HCT116 (cell line): ENCODE data around the gene ASPHD2. TPM values are rescaled to one million over a fixed set of nuclear protein-coding genes. Genes with fewer than 3 reads are reported as not detected.

Source experiments
- ATAC-seq: fragments of 200-7000 bp; cut with Tn5 transposase; 2 replicates; pipeline ENCODE4 v1.9.1; 2020; ENCODE audit warnings: mild to moderate bottlenecking, moderate library complexity
- BruUV-seq: library from RNA; stranded (reverse); fragments of 400-500 nt; replicated peaks from 2 replicates; lab custom pipeline; 2021; lab: Mats Ljungman, UMichigan
- CTCF ChIA-PET: fragments of 300-600 bp; sonication (Branson Sonifier 250); formaldehyde crosslinking; loops from one replicate; lab custom pipeline; 2021; ENCODE audit warnings: antibody characterized with exemption; lab: Charles Lee
- POLR2A ChIA-PET: fragments of 300-600, 350-600 bp; sonication (Branson Sonifier 250); formaldehyde crosslinking; loops from one replicate; lab custom pipeline; 2021; ENCODE audit warnings: antibody characterized with exemption; lab: Charles Lee
- RAD21 ChIA-PET, 2 experiments: fragments of 300-600 bp; sonication (Branson Sonifier 250); formaldehyde crosslinking; loops; one replicate each; lab custom pipeline; 2023; ENCODE audit warnings: low total read pairs in 2 of 2; ENCODE audit not compliant: uncharacterized antibody in 2 of 2, unreplicated experiment in 2 of 2, low non-redundant PET in 1 of 2; lab: Charles Lee
- DNase-seq: peaks from one replicate; pipeline ENCODE4 v3.0.0-alpha.2; 2010; ENCODE audit warnings: low read depth, low spot score
- H2AFZ ChIP-seq: fragments of 200-600 bp; shearing (Covaris generic), sonication (generic); 2 replicates; pipeline ENCODE4 v1.6.1; 2017; ENCODE audit warnings: low read depth, mixed run types, mixed read lengths, antibody characterized with exemption, low read length; ENCODE audit not compliant: poor library complexity, severe bottlenecking
- H3K27ac ChIP-seq: 2 replicates; pipeline ENCODE4 v1.5.1; 2012; ENCODE audit warnings: low read depth, low read length
- H3K27me3 ChIP-seq: fragments of 200-600 bp; sonication (generic); 2 replicates; pipeline ENCODE4 v1.6.1; 2016; ENCODE audit warnings: mixed run types, low read length, mixed read lengths; ENCODE audit not compliant: insufficient read depth
- H3K36me3 ChIP-seq, 2 experiments: fragments of 200-500 bp in 1 of 2; fragments of 200-600 bp in 1 of 2; sonication (Bioruptor generic) in 1 of 2; sonication (generic) in 1 of 2; 2 replicates each; pipeline versions ENCODE4 v1.5.1 to v1.6.1; 2014 to 2016; ENCODE audit warnings: low read length in 2 of 2, inconsistent platforms in 1 of 2, mixed read lengths in 1 of 2, mixed run types in 1 of 2; ENCODE audit not compliant: insufficient read depth in 2 of 2, control insufficient read depth in 1 of 2
- H3K4me1 ChIP-seq, 2 experiments: fragments of 200-600 bp in 1 of 2; sonication (generic) in 1 of 2; 2 replicates each; pipeline versions ENCODE4 v1.5.1 to v1.6.1; 2012 to 2017; ENCODE audit warnings: low read length in 2 of 2, inconsistent platforms in 1 of 2, mild to moderate bottlenecking in 1 of 2, mixed read lengths in 1 of 2, mixed run types in 1 of 2, moderate library complexity in 1 of 2; ENCODE audit not compliant: insufficient read depth in 2 of 2, control insufficient read depth in 1 of 2
- H3K4me2 ChIP-seq: fragments of 200-600 bp; sonication (generic); 2 replicates; pipeline ENCODE4 v1.6.1; 2017; ENCODE audit warnings: mixed run types, low read length, mixed read lengths
- H3K4me3 ChIP-seq, 2 experiments: fragments of 200-600 bp in 1 of 2; sonication (generic) in 1 of 2; replicated peaks in 1 of 2; 2 replicates each; pipeline ENCODE4 v1.5.1; 2011 to 2016; ENCODE audit warnings: low read length in 2 of 2, control low read depth in 1 of 2, low read depth in 1 of 2, mild to moderate bottlenecking in 1 of 2, mixed read lengths in 1 of 2, mixed run types in 1 of 2
- H3K79me2 ChIP-seq: fragments of 200-600 bp; sonication (generic); 2 replicates; pipeline ENCODE4 v1.6.1; 2017; ENCODE audit warnings: mild to moderate bottlenecking, mixed run types, low read length, moderate library complexity, mixed read lengths; ENCODE audit not compliant: insufficient read depth
- H3K9ac ChIP-seq: fragments of 200-600 bp; sonication (generic); 2 replicates; pipeline ENCODE4 v1.6.1; 2016; ENCODE audit warnings: low read length, mixed read lengths
- H3K9me2 ChIP-seq: fragments of 200-600 bp; sonication (generic), shearing (Covaris generic); 2 replicates; pipeline ENCODE4 v1.6.1; 2017; ENCODE audit warnings: mixed run types, mild to moderate bottlenecking, moderate library complexity; ENCODE audit not compliant: insufficient read depth
- H3K9me3 ChIP-seq, 2 experiments: fragments of 200-500 bp in 1 of 2; fragments of 200-600 bp in 1 of 2; sonication (Bioruptor generic) in 1 of 2; sonication (generic) in 1 of 2; 2 replicates each; pipeline ENCODE4 v1.6.1; 2014 to 2017; ENCODE audit warnings: low read length in 2 of 2, mixed read lengths in 2 of 2, inconsistent platforms in 1 of 2, low read depth in 1 of 2, mild to moderate bottlenecking in 1 of 2, mixed run types in 1 of 2, moderate library complexity in 1 of 2; ENCODE audit not compliant: control insufficient read depth in 1 of 2, insufficient read depth in 1 of 2
- H4K20me1 ChIP-seq: fragments of 200-600 bp; sonication (generic), shearing (Covaris generic); 2 replicates; pipeline ENCODE4 v1.6.1; 2017; ENCODE audit warnings: mixed run types, mild to moderate bottlenecking, moderate library complexity; ENCODE audit not compliant: insufficient read depth
- EGR1 ChIP-seq: IDR thresholded peaks from 2 replicates; pipeline ENCODE4 v1.6.1; 2012; ENCODE audit warnings: low read depth
- ELF1 ChIP-seq: IDR thresholded peaks from 2 replicates; pipeline ENCODE4 v1.6.1; 2012; ENCODE audit warnings: low read depth, borderline replicate concordance
- EZH2 ChIP-seq: fragments of 200-600 bp; sonication (generic); IDR thresholded peaks from 2 replicates; pipeline ENCODE4 v1.6.1; 2017; ENCODE audit warnings: antibody characterized with exemption, mixed run types
- EZH2phosphoT487 ChIP-seq: fragments of 200-600 bp; IDR thresholded peaks from 2 replicates; pipeline ENCODE4 v1.6.1; 2018; ENCODE audit warnings: antibody characterized with exemption, borderline replicate concordance
- FOSL1 ChIP-seq: IDR thresholded peaks from 2 replicates; pipeline ENCODE4 v1.6.1; 2012; ENCODE audit warnings: low read depth
- SIN3A ChIP-seq: IDR thresholded peaks from 2 replicates; pipeline ENCODE4 v1.6.1; 2012; ENCODE audit warnings: low read depth
- SRF ChIP-seq: IDR thresholded peaks from 2 replicates; pipeline ENCODE4 v1.6.1; 2012; ENCODE audit warnings: low read depth
- YY1 ChIP-seq: IDR thresholded peaks from 2 replicates; pipeline ENCODE4 v1.6.1; 2011; ENCODE audit warnings: low read length, low read depth, moderate library complexity, mild to moderate bottlenecking; ENCODE audit not compliant: insufficient replicate concordance; ENCODE audit errors: extremely low read depth
- intact Hi-C: fragments of 100-400 bp; cut with micrococcal nuclease; formaldehyde crosslinking; loops from 2 replicates; pipeline ENCODE4 v1.10.0; 2022
- total RNA-seq: library from RNA; stranded (reverse); gene quantifications from one replicate; pipeline ENCODE4 v1.2.1, GENCODE V29; 2021; ENCODE audit not compliant: unreplicated experiment
- TF ChIP-seq, protein P1 (sequence below), 3 experiments: fragments of 200-600 bp in 1 of 3; sonication (generic) in 1 of 3; IDR thresholded peaks in 2 of 3; conservative IDR thresholded peaks in 1 of 3; 2 replicates each; pipeline ENCODE4 v1.5.1; 2012 to 2017; ENCODE audit warnings: low read depth in 2 of 3, low read length in 2 of 3, antibody characterized with exemption in 1 of 3, borderline replicate concordance in 1 of 3, control low read depth in 1 of 3, mild to moderate bottlenecking in 1 of 3, mixed read lengths in 1 of 3, mixed run types in 1 of 3, moderate library complexity in 1 of 3; ENCODE audit not compliant: insufficient read depth in 1 of 3
- TF ChIP-seq, protein P2 (sequence below): IDR thresholded peaks from 2 replicates; pipeline ENCODE4 v1.6.1; 2012

ASPHD2 gene
- total RNA-seq, 1 experiment from 2014 or later, result 4.1 TPM

DNA sequence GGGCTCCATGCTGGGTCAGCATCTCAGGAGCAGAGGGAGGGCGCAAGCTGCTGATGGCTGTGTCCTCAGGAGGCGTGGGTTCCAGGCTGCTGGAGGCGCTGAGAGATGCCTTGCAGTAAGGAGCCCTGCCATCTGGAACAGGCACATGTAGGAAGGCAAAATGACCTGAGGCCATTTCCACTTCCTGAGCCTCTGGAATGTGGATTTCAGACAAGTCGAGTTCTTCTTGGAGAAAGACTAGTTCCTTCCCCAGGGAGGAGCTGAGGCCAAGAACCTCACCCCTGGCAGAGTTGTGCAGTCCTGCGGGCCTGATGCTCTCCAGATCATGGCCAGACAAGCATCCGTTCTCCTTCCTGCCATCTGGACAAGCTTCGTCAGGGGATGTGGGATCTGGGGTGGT is 35.3 kb downstream of the ASPHD2 start:
- Histone ChIP-seq H3K4me1 (peaks cover 0 to 7% of the 10 kb centered on the region in 2 experiments; a peak in 3 of 4 replicates), H3K9me3 (no peaks in the 10 kb centered on the region), H3K36me3 (peaks cover 38 to 43% of the 10 kb centered on the region in 2 experiments; a peak in 3 of 4 replicates)
- ATAC-seq, result no peak
- ChIA-PET CTCF (interaction anchor here (1.4 kb wide), 1 partner anchor 69 kb away, joined by 4 read pairs; no protein-coding TSS in a partner anchor), RAD21 (no interaction called here), POLR2A (no interaction called here)
- DNase-seq, result no peak
- no TSS peak for BruUV-seq
- TF ChIP-seq SRF (no peak), YY1 (no peak), FOSL1 (no peak), SIN3A (no peak), EGR1 (no peak), ELF1 (no peak), EZH2 (no peak), EZH2phosphoT487 (no peak)
- TF ChIP-seq, protein P1, sequence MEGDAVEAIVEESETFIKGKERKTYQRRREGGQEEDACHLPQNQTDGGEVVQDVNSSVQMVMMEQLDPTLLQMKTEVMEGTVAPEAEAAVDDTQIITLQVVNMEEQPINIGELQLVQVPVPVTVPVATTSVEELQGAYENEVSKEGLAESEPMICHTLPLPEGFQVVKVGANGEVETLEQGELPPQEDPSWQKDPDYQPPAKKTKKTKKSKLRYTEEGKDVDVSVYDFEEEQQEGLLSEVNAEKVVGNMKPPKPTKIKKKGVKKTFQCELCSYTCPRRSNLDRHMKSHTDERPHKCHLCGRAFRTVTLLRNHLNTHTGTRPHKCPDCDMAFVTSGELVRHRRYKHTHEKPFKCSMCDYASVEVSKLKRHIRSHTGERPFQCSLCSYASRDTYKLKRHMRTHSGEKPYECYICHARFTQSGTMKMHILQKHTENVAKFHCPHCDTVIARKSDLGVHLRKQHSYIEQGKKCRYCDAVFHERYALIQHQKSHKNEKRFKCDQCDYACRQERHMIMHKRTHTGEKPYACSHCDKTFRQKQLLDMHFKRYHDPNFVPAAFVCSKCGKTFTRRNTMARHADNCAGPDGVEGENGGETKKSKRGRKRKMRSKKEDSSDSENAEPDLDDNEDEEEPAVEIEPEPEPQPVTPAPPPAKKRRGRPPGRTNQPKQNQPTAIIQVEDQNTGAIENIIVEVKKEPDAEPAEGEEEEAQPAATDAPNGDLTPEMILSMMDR (IDR thresholded peaks at IDR 0.05 in 2 of 3, conservative IDR thresholded peaks at IDR 0.05 in 1 of 3; ENCODE audit: borderline replicate concordance in 1 of 3, insufficient read depth in 1 of 3, low read depth in 2 of 3, low read length in 2 of 3), result no peak
- TF ChIP-seq, protein P2, sequence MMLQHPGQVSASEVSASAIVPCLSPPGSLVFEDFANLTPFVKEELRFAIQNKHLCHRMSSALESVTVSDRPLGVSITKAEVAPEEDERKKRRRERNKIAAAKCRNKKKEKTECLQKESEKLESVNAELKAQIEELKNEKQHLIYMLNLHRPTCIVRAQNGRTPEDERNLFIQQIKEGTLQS, result no peak
- TF ChIP-seq, all 23 proteins: peak for 0
- intact Hi-C loops, result no loop called here
- Histone ChIP-seq H3K9me2 (no peaks in the 10 kb centered on the region), H2AFZ (no peak overlapping the region), H3K27ac (no peak overlapping the region), H3K4me2 (no peak overlapping the region), H4K20me1 (peaks cover 4% of the 10 kb centered on the region; the same call in 1 of the 2 replicates), H3K9ac (no peak overlapping the region), H3K79me2 (peaks cover 14% of the 10 kb centered on the region), H3K27me3 (no peaks in the 10 kb centered on the region), H3K4me3 (no peak overlapping the region)
